SU-DHL-6 (cell line): ENCODE measurements around the gene CLIC6.

Experiments
- EZH2phosphoT487 ChIP-seq: fragments of 200-600 bp; sonication (generic), shearing (Covaris generic); conservative IDR thresholded peaks from 2 replicates; pipeline ENCODE4 v1.6.1; 2018; ENCODE audit warnings: mild to moderate bottlenecking, antibody characterized with exemption, low read length, moderate library complexity, mixed read lengths
- TF ChIP-seq, protein P1 (sequence below): fragments of 200-600 bp; sonication (generic); IDR thresholded peaks from one replicate; pipeline ENCODE4 v1.5.1; 2017; ENCODE audit warnings: antibody characterized with exemption, mild to moderate bottlenecking, low read length, moderate library complexity; ENCODE audit not compliant: insufficient read depth, poor library complexity, severe bottlenecking

DNA sequence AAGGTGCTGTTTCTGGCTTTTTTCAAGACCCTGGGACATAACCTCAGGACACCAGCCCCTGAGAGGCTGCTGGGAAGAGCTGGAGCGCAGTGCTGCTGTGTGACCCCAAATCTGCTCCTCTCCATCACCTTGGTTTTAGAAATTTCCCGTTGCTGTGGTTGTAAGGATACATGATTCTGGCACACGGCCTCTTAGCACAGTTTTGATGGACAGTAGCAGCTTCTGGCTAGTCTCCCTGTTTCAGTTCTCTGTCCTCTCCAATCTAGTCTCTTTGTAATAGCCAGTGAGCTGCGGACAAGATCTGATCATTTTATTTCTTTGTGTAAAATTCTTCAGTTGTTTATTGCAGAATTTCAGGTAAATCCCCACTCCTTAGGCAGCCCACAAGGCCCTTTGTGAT lies 3.1 kb downstream of the CLIC6 start:
- TF ChIP-seq, protein P1, sequence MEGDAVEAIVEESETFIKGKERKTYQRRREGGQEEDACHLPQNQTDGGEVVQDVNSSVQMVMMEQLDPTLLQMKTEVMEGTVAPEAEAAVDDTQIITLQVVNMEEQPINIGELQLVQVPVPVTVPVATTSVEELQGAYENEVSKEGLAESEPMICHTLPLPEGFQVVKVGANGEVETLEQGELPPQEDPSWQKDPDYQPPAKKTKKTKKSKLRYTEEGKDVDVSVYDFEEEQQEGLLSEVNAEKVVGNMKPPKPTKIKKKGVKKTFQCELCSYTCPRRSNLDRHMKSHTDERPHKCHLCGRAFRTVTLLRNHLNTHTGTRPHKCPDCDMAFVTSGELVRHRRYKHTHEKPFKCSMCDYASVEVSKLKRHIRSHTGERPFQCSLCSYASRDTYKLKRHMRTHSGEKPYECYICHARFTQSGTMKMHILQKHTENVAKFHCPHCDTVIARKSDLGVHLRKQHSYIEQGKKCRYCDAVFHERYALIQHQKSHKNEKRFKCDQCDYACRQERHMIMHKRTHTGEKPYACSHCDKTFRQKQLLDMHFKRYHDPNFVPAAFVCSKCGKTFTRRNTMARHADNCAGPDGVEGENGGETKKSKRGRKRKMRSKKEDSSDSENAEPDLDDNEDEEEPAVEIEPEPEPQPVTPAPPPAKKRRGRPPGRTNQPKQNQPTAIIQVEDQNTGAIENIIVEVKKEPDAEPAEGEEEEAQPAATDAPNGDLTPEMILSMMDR: no peak
- TF ChIP-seq EZH2phosphoT487: no peak
